ENCODE measurements around the gene PAFAH1B2. TPM values are rescaled to one million over a fixed set of nuclear protein-coding genes. Genes with fewer than 3 reads are reported as not detected.

PAFAH1B2 gene, protein sequence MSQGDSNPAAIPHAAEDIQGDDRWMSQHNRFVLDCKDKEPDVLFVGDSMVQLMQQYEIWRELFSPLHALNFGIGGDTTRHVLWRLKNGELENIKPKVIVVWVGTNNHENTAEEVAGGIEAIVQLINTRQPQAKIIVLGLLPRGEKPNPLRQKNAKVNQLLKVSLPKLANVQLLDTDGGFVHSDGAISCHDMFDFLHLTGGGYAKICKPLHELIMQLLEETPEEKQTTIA
- polyA plus RNA-seq (2013, experiment 1 of 2): 73.1 TPM
- polyA plus RNA-seq (2013, experiment 2 of 2): 76.4 TPM

DNA sequence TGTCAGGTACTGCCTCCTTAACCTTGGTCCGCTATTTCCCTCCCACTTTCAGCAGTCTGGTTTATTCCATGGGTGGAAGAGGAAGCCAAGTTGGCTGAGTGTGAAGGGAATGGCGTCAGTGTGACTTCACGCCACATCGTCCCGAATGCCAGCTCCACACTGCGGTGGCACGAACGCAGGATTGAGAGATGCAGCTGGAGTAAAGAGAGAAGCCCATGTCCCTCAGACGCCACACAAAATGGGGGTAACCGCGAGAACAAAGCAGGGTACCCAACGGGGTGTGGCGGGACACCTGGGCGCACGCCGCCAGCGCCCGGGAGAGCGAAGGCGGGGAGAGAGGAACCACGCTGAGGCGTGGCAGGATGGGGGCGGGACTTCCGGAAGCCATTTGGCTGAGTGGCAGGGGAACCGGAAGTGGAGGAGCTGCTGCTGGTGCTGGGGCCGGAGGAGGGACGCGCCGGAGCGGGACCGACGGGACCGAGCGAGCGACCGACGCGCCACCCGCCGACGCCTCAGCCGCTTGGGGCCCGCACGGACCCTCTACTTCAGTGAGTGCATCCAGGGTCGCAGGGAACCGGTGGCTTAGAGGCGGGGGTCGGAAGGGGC lies at the start of gene PAFAH1B2:
TSS of gene PAFAH1B2 (plus strand) at position 417 of the 606 bp plus-strand sequence. CDS start 8,161 bp downstream, outside the sequence.
- WGBS: 1% methylated on average over 44 of the region's 48 CpGs
- Histone ChIP-seq H3K9ac (ENCODE audit: low read depth, low read length) (peak within 1 kb of the TSS; percentile 85), H3K4me1 (ENCODE audit: insufficient read depth, low read length) (peaks cover 16% of the 10 kb centered on the region; the same call in 1 of the 2 replicates), H3K36me3 (ENCODE audit: insufficient read depth, low read length) (peaks cover 28% of the 10 kb centered on the region), H3K27ac (ENCODE audit: low read depth, low read length) (peak within 1 kb of the TSS; percentile 91), H3K4me3 (ENCODE audit: low read length) (peak within 1 kb of the TSS; percentile 88), H3K9me3 (ENCODE audit: insufficient read depth, low read depth, low read length) (no peaks in the 10 kb centered on the region), H3K27me3 (ENCODE audit: insufficient read depth, low read length) (no peaks in the 10 kb centered on the region)

DNA sequence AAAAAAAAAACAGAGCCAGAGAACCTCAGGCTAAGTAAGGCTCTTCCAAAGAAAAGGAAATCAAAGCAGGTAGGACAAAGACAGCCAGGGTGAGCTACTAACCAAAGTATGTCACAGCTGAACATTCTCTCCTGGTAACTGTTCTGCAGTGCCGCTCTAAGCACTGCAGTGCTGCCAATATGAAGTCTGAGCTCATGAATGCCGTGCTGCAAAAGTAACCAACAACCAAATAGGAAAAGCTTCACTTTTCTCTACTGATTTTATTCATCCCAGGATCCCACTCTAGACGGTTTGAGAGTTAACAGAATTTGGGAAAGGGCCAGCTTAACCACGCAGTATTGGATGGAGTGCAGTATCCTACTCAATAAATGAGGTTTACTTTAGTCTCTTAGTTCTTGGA lies 49.3 kb upstream of the PAFAH1B2 start:
- WGBS: 66% methylated on average over 4 of the region's 4 CpGs
- peaks cover 23% of the 10 kb centered on the region for H3K4me1 ChIP-seq (ENCODE audit: insufficient read depth, low read length)
- no peak overlapping the region for H3K27ac ChIP-seq (ENCODE audit: low read depth, low read length)
- H3K9ac ChIP-seq (ENCODE audit: low read depth, low read length): no peak overlapping the region
- H3K4me3 ChIP-seq (ENCODE audit: low read length): no peak overlapping the region
- no peaks in the 10 kb centered on the region for H3K36me3 ChIP-seq (ENCODE audit: insufficient read depth, low read length)
- no peaks in the 10 kb centered on the region for H3K9me3 ChIP-seq (ENCODE audit: insufficient read depth, low read depth, low read length)
- H3K27me3 ChIP-seq (ENCODE audit: insufficient read depth, low read length): no peaks in the 10 kb centered on the region

DNA sequence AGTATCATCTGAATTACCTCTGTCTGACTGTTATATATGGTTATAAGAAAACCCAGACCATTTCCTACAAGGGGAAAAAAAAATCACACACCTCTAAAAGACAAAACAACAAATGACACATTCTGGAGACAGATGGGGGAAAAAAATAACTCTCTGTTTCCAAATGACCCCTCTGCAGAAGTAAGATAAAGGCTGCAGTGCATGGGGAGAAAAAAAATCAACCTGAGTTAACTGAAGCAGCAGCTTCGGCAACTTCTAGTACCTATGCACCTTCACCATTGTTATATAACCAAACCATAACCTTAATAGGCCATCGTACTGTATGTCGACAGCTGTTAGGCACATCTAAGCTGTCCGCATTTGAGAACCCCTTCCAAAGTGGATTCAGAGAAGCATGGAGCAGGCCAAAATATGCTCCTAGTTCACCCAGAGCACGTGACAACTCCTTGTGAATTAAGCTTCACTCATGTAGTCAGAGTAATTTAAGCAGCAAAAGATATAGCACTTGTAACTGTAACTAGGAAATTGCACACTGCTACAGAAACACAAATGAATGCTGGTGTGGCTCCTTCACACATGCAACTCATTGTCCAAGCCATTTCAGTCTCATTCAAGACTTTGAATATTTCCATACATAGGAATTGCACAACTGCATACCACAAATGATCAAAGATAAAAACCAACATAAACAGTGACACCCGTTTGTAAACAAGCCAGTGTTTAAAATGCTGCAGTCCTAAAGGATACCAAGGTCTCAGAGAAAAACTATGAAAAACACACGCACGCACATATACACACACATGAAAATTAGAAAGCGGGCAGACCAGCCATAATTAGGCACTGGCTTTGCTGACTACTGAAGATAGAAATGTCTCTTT lies 48.6 kb upstream of the PAFAH1B2 start:
- no peak overlapping the region for H3K9ac ChIP-seq (ENCODE audit: low read depth, low read length)
- WGBS: 83% methylated on average over 9 of the region's 9 CpGs
- H3K36me3 ChIP-seq (ENCODE audit: insufficient read depth, low read length): no peaks in the 10 kb centered on the region
- H3K27ac ChIP-seq (ENCODE audit: low read depth, low read length): no peak overlapping the region
- H3K9me3 ChIP-seq (ENCODE audit: insufficient read depth, low read depth, low read length): no peaks in the 10 kb centered on the region
- H3K27me3 ChIP-seq (ENCODE audit: insufficient read depth, low read length): no peaks in the 10 kb centered on the region
- peaks cover 23% of the 10 kb centered on the region for H3K4me1 ChIP-seq (ENCODE audit: insufficient read depth, low read length)
- H3K4me3 ChIP-seq (ENCODE audit: low read length): peak overlapping the region; percentile 76; the same call in 1 of the 2 replicates

DNA sequence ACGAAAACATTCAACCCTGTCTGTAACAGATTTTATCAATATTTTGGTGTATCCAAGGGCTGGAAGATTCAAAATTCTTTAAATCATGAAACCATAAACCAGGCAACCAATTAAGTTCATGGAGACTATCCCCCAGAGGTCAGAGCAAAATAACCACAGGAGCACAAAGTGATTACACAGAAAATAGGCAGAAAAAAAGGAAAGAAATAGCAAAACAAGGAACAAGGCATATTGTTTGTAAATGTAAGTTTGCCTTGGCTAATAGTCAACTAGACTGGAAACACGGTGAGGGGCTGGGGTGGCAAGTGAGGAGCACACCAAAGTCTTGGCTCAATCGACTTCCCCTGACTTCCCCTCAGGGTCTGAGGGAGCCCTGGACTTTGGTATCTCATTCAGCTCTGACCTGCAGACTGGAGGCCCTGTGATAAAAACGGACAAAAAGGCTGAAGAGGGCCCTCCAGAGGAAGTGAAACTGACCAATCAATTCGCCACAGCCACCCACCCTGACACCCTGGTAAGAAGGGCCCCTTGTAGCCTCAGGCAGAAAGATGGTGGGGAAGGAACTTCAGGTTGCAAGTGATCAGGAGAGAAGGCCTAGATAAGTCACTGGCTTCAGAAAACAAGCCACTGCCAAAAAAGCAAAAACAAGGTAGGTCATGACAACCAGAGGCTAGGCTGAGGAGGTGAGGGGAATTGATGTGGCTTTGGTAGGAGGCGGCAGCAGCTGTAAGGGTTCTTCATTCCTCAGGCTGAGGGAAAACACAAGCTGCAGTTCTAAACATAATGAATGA lies 47.7 kb upstream of the PAFAH1B2 start:
- Histone ChIP-seq H3K9ac (ENCODE audit: low read depth, low read length) (no peak overlapping the region; the same call in 1 of the 2 replicates), H3K4me3 (ENCODE audit: low read length) (peak overlapping the region; percentile 76), H3K9me3 (ENCODE audit: insufficient read depth, low read depth, low read length) (no peaks in the 10 kb centered on the region), H3K36me3 (ENCODE audit: insufficient read depth, low read length) (no peaks in the 10 kb centered on the region), H3K27ac (ENCODE audit: low read depth, low read length) (peak overlapping the region; percentile 9), H3K27me3 (ENCODE audit: insufficient read depth, low read length) (no peaks in the 10 kb centered on the region), H3K4me1 (ENCODE audit: insufficient read depth, low read length) (peaks cover 23% of the 10 kb centered on the region)
- WGBS: 26% methylated on average over 5 of the region's 6 CpGs

DNA sequence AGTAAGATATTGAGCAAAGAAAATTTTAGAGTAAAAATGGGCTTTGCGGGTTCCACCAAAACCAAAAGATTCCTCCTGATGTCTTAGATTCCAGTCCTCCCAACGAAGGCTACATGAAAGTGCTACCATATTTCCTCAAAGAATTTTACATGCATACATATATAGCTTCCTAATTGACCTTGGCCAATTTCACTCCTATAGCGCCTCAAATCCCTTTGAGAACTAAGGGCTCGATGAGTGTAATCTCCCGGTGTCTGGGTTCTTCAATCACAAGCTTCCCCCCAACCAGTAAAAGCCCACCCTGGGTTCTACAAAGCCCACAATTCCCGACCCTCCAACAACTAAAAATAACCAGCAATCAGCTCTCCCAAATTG lies 47.1 kb upstream of the PAFAH1B2 start:
- Histone ChIP-seq H3K27me3 (ENCODE audit: insufficient read depth, low read length) (no peaks in the 10 kb centered on the region), H3K4me1 (ENCODE audit: insufficient read depth, low read length) (peaks cover 23% of the 10 kb centered on the region), H3K27ac (ENCODE audit: low read depth, low read length) (no peak overlapping the region), H3K36me3 (ENCODE audit: insufficient read depth, low read length) (no peaks in the 10 kb centered on the region), H3K9ac (ENCODE audit: low read depth, low read length) (0 out of 2 replicates have a peak overlapping the region, but pooled peaks have one; percentile 13), H3K9me3 (ENCODE audit: insufficient read depth, low read depth, low read length) (no peaks in the 10 kb centered on the region), H3K4me3 (ENCODE audit: low read length) (peak overlapping the region; percentile 76)
- 43% methylated on average over 6 of the region's 6 CpGs for WGBS

DNA sequence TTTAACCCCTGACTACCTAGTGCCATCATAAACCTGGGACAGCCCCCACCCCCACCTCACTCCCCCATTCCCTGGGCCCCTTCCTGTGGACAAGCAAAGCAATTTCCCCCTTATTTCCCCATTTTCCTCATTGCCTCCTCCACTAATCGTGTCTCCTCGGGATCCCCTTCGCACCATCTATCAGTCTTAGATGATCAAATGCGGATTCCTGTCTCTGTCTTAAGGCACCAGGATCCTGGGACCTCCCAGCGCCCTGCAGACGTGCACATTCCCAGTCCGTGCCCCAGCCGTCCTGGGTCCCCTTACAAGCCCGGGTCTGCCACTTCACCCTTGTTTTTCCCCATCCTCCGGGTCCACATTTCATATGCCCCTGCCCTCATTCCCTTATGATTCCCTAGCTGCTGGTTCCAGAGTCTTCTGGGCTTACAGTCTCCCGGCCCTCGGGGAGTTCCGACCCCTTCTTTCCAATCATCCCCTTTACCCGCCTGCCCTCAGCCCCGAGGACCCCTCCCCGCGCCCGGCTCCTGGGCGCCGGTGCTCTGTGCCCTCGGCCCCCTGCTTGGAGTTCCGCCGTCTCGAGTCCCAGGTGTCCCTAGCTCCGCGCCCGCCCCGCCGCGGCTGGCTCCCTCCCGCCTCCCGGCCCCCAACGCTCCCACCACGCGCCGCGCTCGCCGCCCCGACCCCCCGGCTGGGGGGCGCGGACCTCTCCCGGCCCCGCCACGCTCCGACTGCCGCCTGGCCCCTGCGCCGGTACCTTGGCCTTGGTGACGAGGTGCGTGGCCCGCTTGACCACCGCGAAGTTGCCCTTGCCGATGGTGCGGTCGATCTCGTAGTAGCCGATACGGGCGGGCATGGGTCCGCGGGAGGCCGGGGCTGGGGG lies 46.5 kb upstream of the PAFAH1B2 start:
- H3K4me1 ChIP-seq (ENCODE audit: insufficient read depth, low read length): peaks cover 23% of the 10 kb centered on the region
- H3K27ac ChIP-seq (ENCODE audit: low read depth, low read length): peak overlapping the region; percentile 75
- H3K36me3 ChIP-seq (ENCODE audit: insufficient read depth, low read length): no peaks in the 10 kb centered on the region
- no peaks in the 10 kb centered on the region for H3K9me3 ChIP-seq (ENCODE audit: insufficient read depth, low read depth, low read length)
- H3K9ac ChIP-seq (ENCODE audit: low read depth, low read length): peak overlapping the region; percentile 92
- H3K27me3 ChIP-seq (ENCODE audit: insufficient read depth, low read length): no peaks in the 10 kb centered on the region
- peak overlapping the region; percentile 76 for H3K4me3 ChIP-seq (ENCODE audit: low read length)
- under 1% methylated on average over 65 of the region's 65 CpGs for WGBS

GRCh38 chr11:117098269-117099232 lies 45.5 kb upstream of the PAFAH1B2 start, which contains the start of gene SIK3:
TSS of gene SIK3 (minus strand) at chr11:117098428. CDS start at chr11:117098415, 13 bp downstream.
- WGBS: 5% methylated on average over 78 of the region's 78 CpGs
- peak within 1 kb of the TSS; percentile 76 for H3K4me3 ChIP-seq (ENCODE audit: low read length)
- H3K27me3 ChIP-seq (ENCODE audit: insufficient read depth, low read length): no peaks in the 10 kb centered on the region
- no peaks in the 10 kb centered on the region for H3K9me3 ChIP-seq (ENCODE audit: insufficient read depth, low read depth, low read length)
- peak within 1 kb of the TSS; percentile 75 for H3K27ac ChIP-seq (ENCODE audit: low read depth, low read length)
- peaks cover 23% of the 10 kb centered on the region for H3K4me1 ChIP-seq (ENCODE audit: insufficient read depth, low read length)
- H3K36me3 ChIP-seq (ENCODE audit: insufficient read depth, low read length): no peaks in the 10 kb centered on the region
- H3K9ac ChIP-seq (ENCODE audit: low read depth, low read length): peak within 1 kb of the TSS; percentile 92

- 94% methylated on average over 2 of the region's 2 CpGs for WGBS
- Histone ChIP-seq H3K4me3 (ENCODE audit: low read length) (no peak overlapping the region), H3K9ac (ENCODE audit: low read depth, low read length) (no peak overlapping the region), H3K4me1 (ENCODE audit: insufficient read depth, low read length) (peaks cover 23% of the 10 kb centered on the region), H3K36me3 (ENCODE audit: insufficient read depth, low read length) (no peaks in the 10 kb centered on the region), H3K27me3 (ENCODE audit: insufficient read depth, low read length) (no peaks in the 10 kb centered on the region), H3K27ac (ENCODE audit: low read depth, low read length) (no peak overlapping the region), H3K9me3 (ENCODE audit: insufficient read depth, low read depth, low read length) (no peaks in the 10 kb centered on the region)
Measured at GRCh38 chr11:117099696-117100095, 44.4 kb upstream of the PAFAH1B2 start.

- no peak overlapping the region for H3K27ac ChIP-seq (ENCODE audit: low read depth, low read length)
- no peak overlapping the region for H3K4me3 ChIP-seq (ENCODE audit: low read length)
- no peak overlapping the region for H3K9ac ChIP-seq (ENCODE audit: low read depth, low read length)
- peaks cover 14% of the 10 kb centered on the region for H3K4me1 ChIP-seq (ENCODE audit: insufficient read depth, low read length)
- 93% methylated on average over 3 of the region's 3 CpGs for WGBS
- no peaks in the 10 kb centered on the region for H3K36me3 ChIP-seq (ENCODE audit: insufficient read depth, low read length)
- H3K9me3 ChIP-seq (ENCODE audit: insufficient read depth, low read depth, low read length): no peaks in the 10 kb centered on the region
- H3K27me3 ChIP-seq (ENCODE audit: insufficient read depth, low read length): no peaks in the 10 kb centered on the region
Measured at GRCh38 chr11:117100556-117100955, 43.5 kb upstream of the PAFAH1B2 start.

Measured in HUES64 (cell line).